NCI-H526 treated with DMSO at 0.1 percent for 48 hours (cell line): ENCODE results near the gene KLRC4.
"Not testable (repeated sequence)": the region's sequence is repeated elsewhere in the genome, so short reads cannot be mapped to it uniquely, and the experiment has no call there.

ENCODE experiments used
- DNase-seq: peaks from one replicate; lab custom pipeline; 2025; lab: John Stamatoyannopoulos, UW

The KLRC4 gene, protein sequence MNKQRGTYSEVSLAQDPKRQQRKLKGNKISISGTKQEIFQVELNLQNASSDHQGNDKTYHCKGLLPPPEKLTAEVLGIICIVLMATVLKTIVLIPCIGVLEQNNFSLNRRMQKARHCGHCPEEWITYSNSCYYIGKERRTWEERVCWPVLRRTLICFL

GRCh38 chr12:10409392-10409791 lies at the start of gene KLRC4:
TSS of gene KLRC4 (minus strand) at chr12:10409757. CDS start at chr12:10409575, 182 bp downstream.
- DNase-seq = peak; percentile 27

DNA sequence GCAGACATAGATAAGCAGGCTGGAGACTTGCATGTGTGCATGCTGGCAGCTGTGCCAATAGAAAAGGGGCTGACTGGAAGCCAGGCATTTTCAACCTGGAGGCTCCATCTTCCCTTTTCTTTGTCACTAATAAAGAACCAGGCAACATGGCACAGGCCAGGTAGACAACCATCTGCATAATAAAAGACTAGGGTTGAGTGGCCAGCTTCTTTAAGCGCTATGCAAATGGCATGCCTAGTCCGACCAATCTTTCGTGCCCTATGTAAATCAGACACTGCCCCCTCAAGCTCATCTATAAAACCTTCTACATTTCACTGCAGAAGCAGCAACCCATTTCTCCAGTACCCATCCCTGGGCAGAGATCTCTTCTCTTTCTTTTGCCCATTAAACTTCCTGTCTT lies 48.2 kb upstream of the KLRC4 start:
- peak; percentile 27 for DNase-seq

DNA sequence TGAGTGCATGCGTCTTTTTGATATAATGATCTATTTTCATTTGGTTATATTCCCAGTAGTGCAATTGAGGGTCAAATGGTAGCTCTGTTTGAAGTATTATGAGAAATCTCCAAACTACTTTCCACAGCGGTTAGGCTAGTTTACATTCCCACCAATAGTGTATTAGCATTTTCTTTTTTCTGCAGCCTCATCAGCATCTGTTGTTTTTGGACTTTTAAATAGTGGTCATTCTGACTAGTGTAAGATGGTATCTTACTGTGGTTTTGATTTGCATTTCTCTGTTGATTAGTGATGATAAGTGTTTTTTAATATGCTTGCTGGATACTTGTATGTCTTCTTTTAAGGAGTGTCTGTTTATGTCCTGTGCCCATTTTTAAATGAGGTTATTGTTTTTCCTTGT lies 47.3 kb upstream of the KLRC4 start:
- DNase-seq = no peak

DNA sequence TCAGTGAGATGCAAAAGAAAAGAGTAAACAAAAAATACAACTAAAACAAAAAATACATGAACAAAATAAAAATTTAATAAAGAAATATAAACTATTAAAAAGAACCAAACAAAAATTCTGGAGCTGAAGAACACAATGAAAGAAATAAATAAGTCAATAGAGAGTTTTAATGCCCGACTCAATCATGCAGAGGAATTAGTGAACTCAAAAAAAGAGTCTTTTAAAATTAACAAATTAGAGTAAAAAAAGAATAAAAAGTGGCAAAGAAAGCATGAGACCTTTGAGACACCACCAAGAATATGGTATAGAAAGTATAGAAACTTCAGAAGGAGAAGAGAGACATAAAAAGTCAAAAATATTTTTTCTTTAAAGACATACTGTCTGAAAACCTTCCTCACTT lies 46.2 kb upstream of the KLRC4 start:
- no peak for DNase-seq

DNA sequence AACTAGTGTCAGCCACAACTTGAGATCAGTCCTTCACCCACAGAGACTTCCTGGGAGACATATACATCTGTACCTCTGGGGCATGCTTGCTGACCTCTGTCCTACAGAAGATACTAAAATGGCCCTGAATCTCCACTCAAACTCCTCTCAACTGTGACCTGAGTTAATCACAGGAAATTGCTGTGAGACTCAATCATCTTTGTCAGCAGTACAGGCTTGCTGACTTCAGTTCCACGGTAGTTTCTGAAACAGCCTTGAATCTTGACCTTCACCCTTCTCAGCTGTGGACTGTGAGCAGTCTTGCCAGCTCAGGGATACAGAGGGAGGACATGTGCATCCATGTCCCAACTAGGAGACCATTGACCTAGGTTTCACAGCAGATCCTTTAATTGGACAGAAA lies 45.0 kb upstream of the KLRC4 start:
- no peak for DNase-seq

GRCh38 chr12:10453156-10453555 lies 43.6 kb upstream of the KLRC4 start, which contains the start of gene KLRC1:
TSS of gene KLRC1 (minus strand) at chr12:10453377. CDS start at chr12:10451156, 2,221 bp downstream.
- no peak for DNase-seq

GRCh38 chr12:10448236-10448635 lies 38.7 kb upstream of the KLRC4 start:
- DNase-seq = no peak

DNA sequence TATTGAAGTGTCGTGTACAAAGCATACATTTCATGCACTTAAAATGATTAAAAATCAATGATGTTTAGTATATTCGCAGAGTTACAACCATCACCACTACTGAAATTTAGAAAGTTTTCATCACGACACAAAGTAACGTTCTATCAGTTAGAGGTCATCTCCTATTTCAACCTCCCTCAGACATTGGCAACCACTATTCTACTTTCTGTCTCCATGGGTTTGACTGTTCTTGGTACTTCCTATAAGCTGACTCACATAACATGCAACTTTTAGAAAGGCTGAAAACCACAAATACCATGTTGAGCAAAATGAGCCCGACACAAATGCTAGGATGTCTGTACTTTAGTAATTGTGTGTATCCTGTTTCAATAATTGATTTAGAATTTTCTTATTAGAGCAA lies 36.5 kb upstream of the KLRC4 start:
- DNase-seq = not testable (repeated sequence)

GRCh38 chr12:10441144-10441543 lies 31.6 kb upstream of the KLRC4 start:
- DNase-seq = not testable (repeated sequence)

DNA sequence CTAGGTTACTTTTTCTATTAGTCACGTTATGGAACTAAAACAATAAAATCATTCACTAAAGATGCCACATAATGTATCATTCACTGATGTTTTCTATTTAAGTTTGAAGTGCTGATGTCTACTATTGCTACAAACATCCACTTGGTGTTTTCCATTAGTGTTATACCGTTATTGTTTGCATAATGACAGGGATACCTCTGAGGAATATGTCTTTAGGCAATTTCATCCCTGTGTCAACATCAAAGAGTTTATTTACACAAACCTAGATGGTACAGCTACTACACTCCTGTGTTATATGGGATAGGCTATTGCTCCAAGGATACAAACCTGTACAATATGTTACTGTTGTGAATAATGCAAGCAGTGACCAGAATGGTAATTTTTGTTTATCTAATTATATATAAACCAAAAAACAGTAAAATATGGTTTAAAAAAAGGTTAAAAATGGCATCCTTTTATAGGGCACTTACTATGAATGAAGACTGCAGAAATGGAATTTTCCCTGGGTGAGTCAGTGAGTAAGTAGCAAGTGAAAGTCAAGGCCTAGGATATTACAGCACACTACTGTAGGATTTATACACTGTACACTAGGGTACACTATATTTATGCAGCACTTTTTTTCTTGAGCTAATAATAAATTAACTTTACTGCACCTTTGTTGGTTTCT lies 30.2 kb upstream of the KLRC4 start:
- DNase-seq = peak; percentile 86

DNA sequence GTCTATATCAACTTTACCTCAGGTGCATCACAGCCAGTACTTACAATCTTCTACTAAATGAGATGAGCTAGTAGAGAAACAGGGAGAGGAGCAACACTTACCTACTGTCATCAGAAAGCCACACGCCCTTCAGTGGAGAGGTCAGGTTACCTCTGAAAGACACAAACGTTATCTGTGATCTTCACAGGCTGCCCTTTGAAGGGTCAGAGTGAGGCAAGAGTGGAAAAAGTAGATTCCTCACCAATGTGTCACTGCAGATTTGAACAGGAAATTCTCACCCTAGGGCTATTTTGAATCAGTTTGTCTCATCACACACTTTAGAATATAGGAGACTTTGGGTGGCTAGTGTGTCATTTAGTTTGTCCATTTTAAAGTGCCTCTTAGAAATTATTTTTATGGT lies 28.0 kb upstream of the KLRC4 start:
- DNase-seq = not testable (repeated sequence)

- DNase-seq = not testable (repeated sequence)
Observed at GRCh38 chr12:10435816-10436215, 26.3 kb upstream of the KLRC4 start, which contains the start of gene KLRC2. TSS of gene KLRC2 (minus strand) at chr12:10436010. CDS start at chr12:10435986, 24 bp downstream.

GRCh38 chr12:10430623-10431022 lies 21.1 kb upstream of the KLRC4 start:
- DNase-seq = not testable (repeated sequence)

- not testable (repeated sequence) for DNase-seq
Observed at GRCh38 chr12:10425938-10426337, 16.4 kb upstream of the KLRC4 start.

DNA sequence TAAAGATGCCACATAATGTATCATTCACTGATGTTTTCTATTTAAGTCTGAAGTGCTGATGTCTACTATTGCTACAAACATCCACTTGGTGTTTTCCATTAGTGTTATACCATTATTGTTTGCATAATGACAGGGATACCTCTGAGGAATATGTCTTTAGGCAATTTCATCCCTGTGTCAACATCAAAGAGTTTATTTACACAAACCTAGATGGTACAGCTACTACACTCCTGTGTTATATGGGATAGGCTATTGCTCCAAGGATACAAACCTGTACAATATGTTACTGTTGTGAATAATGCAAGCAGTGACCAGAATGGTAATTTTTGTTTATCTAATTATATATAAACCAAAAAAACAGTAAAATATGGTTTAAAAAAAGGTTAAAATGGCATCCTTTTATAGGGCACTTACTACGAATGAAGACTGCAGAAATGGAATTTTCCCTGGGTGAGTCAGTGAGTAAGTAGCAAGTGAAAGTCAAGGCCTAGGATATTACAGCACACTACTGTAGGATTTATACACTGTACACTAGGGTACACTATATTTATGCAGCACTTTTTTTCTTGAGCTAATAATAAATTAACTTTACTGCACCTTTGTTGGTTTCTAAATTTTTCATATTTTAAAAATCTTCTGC lies 14.8 kb upstream of the KLRC4 start:
- DNase-seq = peak; percentile 24

DNA sequence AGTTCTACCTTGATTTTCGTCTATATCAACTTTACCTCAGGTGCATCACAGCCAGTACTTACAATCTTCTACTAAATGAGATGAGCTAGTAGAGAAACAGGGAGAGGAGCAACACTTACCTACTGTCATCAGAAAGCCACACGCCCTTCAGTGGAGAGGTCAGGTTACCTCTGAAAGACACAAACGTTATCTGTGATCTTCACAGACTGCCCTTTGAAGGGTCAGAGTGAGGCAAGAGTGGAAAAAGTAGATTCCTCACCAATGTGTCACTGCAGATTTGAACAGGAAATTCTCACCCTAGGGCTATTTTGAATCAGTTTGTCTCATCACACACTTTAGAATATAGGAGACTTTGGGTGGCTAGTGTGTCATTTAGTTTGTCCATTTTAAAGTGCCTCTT lies 12.6 kb upstream of the KLRC4 start:
- not testable (repeated sequence) for DNase-seq

DNA sequence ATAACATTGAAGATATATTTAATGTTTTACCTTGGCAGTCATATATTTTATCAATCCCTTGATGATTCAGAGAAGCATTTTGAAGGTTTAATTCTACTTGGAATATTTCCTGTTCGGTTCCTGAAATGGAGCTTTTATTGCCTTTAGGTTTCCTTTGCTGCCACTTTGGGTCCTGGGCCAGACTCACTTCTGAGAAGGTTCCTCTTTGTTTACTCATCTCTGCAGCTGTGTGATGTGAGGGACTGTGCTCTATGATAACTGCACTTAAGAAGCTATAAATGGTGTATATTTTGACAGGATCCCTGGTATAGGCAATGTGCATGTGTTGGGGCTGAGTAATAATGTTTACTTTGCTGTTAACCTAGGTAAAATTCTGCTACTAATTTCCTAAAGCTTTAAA lies 10.8 kb upstream of the KLRC4 start, which contains the start of gene KLRC3:
TSS of gene KLRC3 (minus strand) at position 262 of the 400 bp plus-strand sequence. CDS start at position 217, 45 bp downstream.
- DNase-seq = not testable (repeated sequence)

- no peak for DNase-seq
Observed at GRCh38 chr12:10408842-10409241, 715 bp downstream of the KLRC4 start.

DNA sequence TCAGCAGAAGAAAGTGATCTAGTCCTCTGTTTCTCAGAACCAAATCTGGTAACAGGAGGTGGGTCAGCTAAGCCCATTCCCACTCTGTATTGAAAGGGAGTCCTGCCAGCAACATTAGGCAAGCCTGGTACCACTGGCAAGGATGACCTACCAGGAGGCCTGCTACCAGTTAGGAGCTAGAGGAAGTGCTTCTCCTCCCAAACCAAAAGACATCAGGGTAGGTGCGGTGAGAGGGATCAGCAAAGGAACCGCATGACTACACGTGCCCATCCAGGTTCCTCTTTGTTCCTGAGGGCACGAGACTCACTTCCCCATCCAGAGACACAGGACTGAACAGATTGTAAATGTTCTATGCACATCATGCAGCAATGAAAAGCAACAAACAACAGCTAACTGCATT lies 2.8 kb downstream of the KLRC4 start:
- DNase-seq = no peak

DNA sequence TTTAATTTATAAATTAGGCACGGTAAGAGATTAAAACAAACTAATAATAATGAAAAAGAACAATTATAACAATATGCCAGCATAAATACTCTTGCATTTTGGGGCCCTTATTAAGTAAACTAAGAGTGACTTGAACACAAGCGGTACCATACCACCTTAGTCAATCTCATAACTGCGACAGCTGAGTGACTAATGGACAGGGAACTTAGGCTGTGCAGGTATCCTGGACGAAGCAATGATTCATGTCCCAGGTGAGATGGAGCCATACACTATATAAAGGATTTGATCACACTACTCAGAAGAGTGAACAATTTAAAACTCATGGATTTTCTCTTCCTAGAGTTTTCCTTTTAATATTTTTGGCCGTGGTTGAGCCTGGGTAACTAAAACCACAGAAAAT lies 4.3 kb downstream of the KLRC4 start:
- no peak for DNase-seq

DNA sequence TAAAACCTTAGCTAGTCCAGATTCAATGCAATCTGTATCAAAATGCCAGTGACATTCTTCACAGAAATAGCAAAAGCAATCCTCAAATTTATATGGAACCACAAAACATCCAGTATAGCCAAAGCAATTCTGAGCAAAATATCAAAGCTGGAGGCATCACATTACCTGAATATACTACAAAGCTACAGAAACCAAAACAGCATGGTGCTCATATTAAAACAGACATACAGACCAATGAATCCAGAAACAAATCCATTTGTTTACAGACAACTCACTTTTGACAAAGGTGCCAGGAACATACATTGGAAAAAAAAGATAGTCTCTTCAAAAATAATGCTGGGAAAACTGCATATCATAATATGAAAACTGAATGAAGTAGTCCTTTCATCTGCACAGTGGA lies 4.8 kb downstream of the KLRC4 start:
- no peak for DNase-seq

DNA sequence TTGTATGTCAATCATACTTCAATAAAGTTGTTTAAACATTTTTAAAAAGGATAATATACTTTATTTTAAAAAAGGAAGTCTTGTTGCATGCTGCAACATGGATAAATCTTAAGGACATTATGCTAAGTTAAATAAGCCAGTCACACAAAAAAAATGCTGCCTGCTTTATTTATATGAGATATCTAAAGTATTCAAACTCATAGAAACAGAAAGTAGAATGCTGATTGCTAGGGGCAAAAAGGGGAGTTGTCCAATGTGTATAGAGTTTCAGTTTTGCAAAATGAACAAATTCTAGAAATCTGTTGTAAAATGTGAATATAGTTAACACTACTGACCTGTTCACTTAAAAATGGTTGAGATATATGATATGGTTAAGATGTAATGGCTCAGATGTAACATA lies 8.7 kb downstream of the KLRC4 start:
- no peak for DNase-seq

DNA sequence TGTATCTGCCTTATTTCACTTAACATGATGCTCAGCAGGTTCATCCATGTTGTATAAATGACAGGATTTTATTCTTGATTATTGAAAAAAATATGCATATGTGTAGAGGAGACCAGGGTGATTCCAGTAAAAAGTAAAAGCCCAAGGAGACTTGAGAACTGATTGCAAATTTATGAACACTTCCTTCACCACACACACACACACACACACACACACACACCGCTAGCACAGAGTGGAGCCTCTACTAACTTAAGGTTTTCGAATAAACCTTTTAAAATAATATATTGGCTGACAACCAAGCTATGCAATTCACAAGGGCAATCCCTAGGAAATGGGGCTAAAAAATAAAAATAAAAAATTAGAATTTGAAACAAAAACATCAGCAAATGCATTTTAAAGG lies 11.4 kb downstream of the KLRC4 start:
- DNase-seq = no peak
